Fibroblast of skin of abdomen (primary cell): ENCODE measurements around the gene NCBP3.
A peak's percentile ranks its signal among the peaks of the same experiment; 100 is the strongest.
"Not testable (repeated sequence)": the region's sequence is repeated elsewhere in the genome, so short reads cannot be mapped to it uniquely, and the experiment has no call there.

Experiments used
- DNase-seq: peaks from one replicate; pipeline ENCODE4 v3.0.0-alpha.2; 2013

NCBP3 gene

DNA sequence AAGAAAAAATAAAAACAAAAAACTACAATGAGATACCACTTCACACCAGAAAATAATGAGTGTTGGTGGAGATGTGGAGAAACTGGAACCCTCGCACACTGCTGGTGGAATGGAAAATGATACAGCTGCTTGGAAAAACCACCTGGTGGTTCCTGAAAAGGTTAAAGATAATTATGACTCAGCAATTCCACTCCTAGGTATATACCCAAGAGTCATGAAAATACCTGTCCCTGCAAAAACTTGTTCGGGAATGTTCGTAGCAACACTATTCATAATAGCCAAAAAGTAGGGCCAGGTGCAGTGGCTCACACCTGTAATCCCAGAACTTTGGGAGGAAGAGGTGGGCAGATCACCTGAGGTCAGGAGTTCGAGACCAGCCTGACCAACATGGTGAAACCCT, 36.9 kb downstream of the NCBP3 start:
- DNase-seq = no peak

DNA sequence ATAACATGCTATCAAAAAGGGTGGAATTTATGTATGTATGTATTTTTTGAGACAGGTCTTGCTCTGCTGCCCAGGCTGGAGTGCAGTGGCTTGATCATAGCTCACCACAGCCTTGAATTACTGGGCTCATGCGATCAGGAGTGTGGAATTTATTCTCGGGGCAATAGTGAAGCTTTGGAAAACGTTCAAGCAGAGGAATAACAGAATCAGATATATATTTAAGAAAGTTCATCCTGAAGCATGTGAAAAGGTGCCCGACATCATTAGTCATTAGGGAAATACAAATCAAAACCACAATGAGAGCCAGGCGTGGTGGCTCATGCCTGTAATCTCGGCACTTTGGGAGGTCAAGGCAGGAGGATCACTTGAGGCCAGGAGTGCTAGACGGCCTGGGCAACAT, 37.3 kb downstream of the NCBP3 start:
- DNase-seq = no peak

DNA sequence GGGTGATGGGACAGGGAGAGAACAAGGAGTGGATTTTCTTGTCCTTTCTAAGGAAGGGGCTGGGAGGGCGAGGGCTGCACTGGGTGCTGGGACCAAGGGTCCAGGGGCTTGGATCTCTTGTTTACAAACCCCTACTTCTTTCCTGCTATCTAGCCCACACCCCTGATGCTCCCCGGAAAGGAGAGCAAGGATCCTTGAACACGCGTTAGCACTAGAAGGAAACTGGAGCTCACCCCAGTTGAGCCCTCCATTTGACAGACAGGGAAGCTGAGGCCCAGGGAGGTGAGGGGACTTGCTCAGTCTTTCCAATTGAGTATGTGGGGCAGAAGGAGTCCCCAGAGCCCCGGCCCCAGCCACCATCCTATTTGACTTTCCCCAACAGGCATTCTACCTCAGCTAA, 40.5 kb downstream of the NCBP3 start:
- no peak for DNase-seq

DNA sequence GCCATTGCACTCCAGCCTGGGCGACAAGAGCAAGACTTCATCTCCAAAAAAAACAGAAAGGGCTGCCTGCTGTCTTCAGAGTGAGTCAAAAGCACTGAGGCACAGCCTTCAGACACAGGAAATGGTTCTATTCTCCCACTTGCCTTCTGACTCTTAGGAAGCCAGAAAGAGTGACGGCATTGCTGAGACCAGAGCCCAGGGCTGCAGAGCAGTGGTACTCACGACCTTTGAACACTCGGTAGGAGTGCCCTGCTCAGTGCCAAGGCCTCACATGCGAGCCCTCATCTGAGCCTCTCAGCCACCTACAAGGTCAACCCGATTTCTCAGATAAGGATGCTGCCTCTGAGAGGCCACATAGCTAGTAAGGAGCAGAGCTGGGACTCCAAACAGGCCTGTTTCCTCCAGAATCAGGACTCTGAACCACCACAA, 41.5 kb downstream of the NCBP3 start:
- no peak for DNase-seq

DNA sequence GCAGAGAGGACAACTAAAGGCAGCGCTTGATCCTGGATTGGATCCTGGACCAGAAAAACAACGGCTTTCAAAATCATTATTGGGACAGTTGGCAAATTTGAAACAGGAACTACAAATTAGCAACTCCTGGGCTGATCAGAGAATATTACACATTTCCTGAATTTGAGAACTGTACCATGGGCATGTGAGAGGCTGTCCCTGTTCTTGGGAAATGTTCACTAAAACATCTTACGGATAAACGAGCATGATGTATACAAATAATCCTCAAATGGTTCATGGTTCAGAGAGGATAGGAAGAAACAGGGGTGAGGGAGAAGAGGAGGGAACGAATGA, 42.8 kb downstream of the NCBP3 start:
- no peak for DNase-seq

DNA sequence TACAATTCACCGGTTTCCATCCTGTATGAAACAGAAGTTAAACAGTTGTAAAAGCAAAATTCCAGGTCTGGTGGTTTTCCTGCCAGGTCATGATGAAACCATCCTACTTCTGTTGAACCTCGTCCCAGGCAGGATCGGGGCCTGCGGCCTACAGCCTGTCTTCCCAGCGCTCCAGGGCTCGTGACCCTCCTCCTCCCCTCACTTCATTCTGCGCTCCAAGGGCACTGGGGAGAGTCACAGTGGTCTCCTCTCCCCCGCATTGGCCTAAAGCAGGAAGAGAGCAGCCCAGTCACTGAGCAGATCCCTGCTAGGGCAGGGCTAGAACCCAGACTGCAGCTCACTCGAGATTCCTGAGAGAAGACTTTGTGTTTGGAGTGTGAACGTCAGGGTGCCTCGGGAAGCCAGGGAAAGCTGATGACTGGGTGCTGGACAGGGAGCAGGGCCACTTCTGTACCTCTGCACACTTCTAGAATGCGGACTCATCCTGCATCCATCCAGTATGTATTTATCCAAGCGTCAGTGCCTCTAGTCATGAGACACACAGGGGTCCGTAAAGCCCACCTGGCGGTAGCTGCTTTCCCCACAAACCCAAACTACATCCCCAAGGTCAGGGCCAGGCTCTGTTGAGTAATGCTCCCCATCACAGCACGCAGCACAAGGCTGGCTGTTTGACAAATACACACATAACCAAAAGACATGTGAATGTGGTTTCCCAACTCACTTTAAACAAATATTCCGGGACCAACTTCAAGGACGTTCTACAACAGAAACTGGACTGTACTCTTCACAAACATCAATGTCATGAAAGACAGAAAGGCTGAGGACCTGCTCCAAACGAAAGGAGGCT, 43.4 kb downstream of the NCBP3 start:
- DNase-seq = peak; percentile 86

DNA sequence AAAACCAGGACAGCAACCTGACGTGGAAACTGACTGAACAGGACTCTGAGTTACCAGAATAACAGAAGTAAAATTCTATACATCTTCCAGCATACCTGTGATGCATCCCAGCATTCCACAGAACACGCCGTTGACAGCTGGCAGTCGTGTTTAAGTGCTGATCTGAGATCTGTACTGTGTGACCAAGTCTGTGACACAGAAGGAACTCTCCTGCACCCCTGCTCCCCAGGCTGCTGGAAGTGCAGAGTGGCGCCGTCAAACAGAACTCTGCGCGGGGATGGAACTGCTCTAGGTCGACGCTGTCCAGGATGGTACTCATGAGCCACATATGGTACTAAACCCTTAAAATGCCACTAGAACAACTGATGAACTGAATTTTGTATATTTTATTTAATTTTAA, 44.3 kb downstream of the NCBP3 start:
- no peak for DNase-seq

DNA sequence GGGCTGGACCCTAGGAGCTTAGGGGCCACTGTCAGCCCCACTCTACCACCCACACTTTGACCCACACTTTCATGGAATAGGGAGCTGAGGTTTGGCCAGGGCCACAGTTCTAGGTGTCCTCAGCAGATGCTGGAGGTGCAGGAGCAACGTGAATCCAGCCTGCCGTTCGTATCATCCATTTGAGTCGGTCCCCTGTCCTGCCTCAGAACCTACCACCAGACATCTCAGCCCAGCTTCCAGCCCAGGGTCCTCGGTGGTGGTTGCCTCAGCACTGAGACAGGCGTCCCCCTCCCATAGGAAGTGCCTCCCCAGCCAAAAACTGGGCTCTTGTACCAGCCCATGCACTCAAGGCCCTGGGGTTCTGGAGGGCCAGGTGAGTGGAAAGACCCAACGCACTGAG, 44.7 kb downstream of the NCBP3 start:
- DNase-seq = no peak

DNA sequence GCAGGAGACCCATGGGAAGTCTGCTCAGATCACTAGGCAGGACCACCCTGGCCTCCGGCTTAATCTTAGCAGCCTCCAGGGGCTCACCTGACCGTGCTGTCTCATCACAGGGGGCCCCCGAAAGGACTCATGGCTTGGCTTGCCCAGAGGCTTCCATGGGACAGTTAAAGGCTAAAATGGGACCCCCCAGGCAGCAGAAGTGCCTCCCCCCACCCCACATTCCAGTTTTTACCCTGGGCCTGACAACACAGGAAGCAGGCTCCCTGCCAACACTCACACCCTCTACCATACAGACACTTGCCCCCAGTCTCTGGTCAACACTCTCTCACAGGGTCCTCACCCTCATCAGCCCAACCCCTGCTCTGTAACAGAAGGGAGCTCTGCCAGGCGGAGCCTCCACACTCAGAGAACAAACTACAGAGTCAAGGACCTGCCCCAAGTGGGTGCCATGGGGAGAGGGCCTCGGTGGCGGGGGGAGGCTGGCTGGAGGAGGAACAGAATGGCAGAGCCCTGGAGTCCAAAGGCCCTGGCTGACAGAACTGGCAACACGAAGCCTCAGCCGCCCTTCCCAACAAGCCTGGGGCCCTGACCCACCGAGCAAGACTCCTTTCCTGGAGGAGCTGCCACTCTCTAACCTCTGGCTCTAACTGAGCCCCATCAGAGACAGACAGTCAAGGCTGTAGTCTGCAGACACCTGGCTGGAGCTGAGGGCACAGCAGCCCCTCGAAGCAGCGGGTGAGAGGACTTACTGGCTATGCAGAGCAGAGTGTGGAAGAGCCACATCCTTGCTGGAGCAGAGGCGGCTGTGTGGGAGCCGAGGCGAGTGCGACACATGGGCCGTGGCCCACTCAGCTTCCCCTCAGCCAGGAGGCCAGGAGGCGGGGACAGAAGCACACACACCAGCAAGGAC, 45.4 kb downstream of the NCBP3 start, which contains the start of gene ITGAE:
TSS of gene ITGAE (minus strand) at position 827 of the 910 bp plus-strand sequence. CDS start at position 783, 44 bp downstream.
- no peak for DNase-seq

DNA sequence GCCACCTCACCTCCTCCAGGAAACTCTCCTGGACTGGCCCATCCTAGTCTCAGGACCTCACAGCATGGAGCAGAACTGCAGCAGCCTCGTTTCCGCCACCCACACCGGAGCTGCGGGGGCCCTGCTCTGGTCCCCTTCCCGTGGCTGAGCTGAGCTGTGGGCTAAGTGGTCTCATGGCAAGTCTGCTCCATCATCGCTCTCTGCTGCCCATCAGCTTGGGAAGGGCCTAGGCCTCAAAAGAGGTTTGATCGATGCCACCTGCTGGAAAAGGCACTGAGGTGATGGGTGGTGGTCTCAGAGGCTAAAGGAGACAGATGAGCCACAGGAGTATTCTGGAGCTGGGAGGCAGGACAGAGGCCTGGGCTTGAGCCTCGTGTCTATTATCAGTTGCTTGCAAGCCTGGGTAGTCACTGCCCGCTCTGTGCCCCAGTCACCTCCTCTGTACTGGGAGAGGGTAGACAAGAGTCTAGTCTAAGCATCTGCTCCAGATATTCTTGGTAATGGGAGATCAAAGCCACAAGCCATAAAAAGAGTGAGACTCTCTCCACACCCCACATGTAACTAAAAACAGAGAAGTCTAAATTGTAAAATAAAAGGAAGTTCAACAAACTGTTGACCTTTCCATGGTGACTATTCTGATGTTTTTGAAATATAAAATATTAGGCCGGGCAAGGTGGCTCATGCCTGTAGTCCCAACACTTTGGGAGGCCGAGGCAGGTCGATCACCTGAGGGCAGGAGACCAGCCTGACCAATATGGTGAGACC, 46.7 kb downstream of the NCBP3 start:
- DNase-seq = no peak

DNA sequence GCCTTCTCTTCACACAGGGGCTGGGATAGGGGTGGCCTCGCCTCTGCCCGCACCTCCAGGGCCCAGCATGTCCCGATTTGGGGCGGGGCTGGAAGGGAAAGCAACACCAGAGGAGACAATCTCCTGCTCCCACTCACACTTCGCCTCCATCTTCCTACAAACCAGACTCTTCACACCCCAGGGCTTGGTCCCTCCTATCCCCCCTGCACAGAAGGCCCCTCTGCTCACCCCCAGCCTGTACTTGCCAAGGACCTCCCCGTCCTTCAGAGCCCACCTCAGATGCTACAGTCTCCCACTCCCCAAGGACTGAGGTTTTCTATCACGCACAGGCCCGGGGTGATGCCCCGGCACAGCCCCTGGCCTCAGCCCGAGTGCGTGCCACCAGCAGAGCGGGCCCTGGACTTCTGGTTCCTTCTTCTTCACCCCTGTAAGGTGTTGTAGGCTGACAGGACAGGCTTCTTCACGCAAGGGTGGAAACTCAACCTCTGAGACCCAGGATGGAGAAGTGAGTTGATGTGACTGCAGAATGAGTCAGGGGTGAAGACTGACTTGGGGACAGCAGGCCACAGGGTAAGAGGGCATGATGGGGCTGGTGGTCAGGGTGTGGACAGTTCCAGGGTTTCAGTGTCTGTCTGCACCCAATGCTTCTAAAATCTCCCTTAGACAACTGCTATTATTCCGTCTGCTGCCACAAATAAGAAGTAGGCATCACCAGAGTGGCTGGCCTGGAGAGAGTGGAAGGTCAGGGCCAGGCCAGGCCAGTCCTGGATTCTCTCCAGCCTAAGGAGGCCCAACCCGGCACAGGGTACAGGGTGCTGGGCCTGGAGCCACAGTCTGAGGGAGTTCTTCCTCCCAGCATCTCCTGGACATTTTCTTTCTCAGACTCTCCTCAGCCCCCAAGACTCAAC, 47.5 kb downstream of the NCBP3 start:
- no peak for DNase-seq

DNA sequence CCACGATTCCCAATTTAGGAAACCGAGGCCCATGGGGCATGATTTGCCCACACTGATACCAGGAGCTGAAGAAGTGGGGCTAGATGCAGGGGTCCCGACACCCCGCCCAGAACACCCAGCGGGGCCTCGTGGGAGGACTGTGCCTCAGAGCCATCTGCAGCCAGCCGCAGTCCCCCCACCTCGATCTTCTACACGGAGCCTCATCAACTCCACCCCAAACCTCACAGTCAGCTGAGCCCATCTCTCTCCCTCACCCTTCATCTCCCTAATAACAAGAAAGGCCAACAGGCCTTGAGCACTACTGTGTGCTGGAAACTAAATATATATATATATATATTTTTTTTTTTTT, 49.2 kb downstream of the NCBP3 start:
- no peak for DNase-seq

DNA sequence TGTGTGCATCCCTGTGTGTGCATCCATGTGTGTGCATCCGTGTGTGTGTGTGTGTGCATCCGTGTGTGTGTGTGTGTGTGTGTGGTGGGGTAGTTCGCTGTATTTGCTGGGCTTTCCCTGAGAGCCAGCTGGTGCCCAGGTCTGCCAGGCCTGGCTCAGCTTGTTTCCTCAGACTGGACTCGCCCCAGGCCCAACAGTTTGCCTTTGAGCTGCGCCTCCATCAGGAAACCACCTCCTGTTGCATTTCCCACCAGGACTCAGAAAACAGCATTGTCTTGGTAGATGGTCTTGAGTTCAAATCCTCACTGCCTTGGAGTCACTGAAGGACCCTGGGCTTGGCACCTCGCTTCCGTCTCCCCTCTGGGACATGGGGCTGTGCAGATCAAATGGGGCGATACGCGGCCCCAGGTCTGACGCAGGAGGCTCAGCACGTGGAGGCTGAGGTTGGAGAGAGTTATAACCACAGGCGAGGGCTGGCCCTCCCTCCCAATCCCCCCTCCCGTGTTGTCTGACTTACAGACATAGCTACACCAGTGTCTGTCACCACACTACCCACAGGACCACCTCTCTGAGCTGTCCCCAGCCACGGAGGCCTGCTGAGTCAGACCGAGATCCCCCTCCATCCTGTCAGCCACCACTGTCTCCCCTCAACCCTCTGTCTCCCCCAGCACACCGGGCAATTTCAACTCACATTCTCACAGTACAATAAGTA, 49.8 kb downstream of the NCBP3 start:
- no peak for DNase-seq

DNA sequence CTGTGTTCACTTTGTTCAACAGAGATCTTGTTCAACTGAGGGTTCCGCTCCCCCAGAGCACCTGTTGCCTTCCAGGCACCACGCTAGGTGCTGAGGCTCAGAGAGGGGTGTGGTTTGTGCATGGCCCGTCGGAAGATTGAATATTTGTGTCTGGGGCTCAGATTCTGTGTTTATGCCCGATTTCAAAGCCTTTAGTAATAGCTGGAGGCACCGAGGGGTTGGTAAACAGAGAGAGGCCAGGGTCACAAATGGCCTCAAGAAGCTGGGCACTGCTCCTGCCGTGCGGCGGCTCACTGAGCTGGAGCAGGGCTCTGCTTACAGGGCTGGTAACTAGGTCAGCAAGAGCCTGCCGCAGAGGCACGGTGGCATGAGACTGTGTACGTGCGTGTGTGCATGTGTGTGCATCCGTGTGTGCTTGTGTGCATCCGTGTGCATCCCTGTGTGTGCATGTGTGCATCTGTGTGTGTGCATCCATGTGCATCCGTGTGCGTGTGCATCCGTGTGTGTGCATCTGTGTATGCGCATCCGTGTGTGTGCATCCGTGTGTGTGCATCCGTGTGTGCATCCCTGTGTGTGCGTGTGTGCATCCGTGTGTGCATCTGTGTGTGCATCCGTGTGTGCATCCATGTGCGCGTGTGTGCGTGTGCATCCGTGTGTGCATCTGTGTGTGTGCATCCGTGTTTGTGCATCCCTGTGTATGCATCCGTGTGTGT, 50.5 kb downstream of the NCBP3 start:
- no peak for DNase-seq

DNA sequence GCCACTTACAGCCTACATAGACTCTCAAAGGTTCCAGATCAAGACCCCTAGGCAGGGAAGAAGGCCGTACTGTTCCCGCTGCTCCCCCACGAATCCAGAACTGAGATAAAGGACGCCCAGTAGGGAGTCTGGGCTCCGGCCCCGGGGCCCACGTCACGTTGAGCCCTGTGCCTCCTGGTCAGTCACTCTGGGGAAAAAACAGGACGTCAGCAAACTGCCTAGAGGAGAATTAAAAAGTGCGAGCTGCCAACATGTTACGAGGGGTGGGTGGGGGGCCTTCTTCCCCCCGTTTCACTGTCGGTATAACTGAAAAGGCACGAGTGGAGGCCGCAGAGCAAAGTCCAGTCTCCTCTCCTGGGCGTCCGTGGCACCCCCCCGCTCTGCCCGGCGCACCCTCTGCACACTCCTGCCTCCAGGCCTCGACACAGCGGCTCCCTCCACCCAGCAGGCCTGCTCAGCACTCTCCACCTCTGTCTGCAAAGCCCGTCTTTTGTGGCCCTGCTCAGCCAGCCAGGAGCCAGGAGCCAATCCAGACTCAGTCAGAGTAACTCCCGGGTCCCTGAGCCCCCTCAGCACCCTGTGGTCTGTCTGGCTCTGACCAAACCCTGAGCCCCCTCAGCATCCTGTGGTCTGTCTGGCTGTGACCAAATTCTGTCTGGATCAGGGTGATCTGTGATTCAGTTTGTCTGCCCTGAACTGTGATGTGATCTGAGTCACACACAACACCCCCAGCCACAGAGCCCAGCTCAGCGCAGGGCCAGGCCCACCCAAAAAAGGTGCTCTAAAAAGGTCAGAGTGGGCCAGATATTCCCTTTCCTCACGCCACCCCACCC, 51.3 kb downstream of the NCBP3 start:
- DNase-seq = peak; percentile 89

DNA sequence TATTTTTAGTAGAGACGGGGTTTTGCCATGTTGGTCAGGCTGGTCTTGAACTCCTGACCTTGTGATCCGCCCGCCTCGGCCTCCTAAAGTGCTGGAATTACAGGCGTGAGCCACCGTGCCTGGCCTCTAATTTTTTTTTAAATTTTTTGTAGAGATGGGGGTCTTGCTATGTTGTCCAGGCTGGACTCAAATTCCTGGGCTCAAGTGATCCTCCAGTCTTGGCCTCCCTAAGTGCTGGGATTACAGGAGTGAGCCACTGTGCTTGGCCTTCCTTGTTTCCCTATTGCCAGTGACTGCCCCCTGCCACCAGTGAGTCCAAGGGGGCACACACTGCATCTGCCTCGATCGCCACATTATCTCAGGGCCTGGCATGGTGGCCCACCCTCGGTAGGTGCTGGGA, 51.9 kb downstream of the NCBP3 start:
- DNase-seq = not testable (repeated sequence)

DNA sequence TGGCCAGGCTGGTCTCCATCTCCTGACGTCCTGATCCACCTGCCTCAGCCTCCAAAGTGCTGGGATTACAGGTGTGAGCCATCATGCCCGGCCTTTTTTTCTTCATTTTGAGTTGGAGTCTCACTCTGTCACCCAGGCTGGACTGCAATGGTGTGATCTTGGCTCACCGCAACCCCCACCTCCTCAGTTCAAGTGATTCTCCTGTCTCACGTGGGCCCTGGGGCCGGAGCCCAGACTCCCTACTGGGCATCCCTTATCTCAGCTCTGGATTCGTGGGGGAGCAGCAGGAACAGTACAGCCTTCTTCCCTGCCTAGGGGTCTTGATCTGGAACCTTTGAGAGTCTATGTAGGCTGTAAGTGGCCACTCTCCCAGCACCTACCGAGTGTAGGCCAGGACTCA, 52.8 kb downstream of the NCBP3 start:
- DNase-seq = not testable (repeated sequence)

DNA sequence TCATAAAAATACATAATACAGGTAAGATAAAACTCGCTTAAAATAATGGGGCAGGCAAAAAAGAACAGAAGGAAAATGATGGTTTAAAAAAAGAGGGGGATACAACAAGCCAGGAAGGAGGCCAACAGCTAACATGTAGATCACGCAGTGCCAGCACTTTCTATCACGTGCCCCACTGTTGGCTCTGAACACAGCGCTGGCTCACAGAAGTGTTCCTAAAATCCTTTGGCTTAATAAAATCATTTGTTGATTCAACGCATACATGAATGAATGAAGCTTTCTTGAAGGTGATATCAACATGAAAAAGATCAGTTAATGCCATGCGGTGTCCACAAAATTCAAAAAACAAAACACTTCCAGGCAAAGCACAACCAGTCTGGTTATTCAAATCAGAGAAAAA, 53.6 kb downstream of the NCBP3 start:
- DNase-seq = no peak

DNA sequence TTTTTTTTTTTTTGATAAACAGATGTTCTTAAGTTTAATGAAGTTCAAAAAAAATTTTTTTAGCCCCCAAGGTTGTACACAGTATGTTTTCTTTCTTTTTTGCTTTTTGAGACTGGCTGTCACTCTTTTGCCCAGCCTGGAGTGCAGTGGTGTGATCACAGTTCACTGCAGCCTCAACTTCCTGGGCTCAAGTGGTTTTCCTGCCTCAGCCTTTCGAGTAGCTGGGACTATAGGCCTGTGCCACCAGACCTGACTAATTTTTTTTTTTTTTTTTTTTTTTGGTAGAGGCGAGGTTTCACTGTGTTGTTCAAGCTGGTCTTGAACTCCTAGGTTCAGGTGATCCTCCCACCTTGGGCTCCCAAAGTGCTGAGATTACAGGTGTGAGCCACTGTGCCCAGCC, 57.8 kb downstream of the NCBP3 start:
- DNase-seq = no peak

DNA sequence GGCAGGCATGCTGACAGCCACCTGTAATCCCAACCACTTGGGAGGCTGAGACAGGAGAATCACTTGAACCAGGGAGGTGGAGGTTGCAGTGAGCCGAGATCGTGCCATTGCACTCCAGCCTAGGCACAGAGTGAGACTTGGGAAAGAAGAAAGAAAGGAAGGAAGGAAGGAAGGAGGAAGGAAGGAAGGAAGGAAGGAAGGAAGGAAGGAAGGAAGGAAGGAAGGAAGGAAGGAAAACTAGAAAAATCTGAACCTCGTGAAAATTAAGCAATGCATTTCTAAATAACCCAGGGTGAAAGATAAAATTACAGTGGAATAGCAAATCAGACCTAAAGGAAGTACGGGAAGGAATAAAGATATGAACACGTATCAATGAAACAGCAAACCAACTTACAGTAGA, 60.7 kb downstream of the NCBP3 start:
- DNase-seq = not testable (repeated sequence)
